Measurements from ENCODE around the gene BABAM2.

BABAM2 gene

DNA sequence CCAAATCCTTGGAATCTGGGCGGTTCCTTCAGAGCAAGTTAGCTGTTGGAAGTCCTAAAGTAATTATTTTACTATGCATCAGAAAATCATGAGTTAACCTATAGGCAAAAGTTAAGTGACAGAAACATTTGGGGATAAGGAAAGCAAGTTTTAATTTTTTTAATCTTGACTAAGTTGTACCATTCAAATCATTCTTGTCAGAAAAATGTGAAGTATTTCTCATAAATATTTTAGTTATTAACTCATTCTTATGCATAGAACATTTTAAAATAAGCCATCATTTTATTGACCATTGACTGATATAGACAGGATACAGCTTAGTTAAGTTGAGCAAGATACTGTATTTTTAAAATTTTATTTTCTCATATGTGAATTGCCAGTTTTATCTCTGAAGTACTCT is 403.9 kb downstream of the BABAM2 start:
- no peak for DNase-seq

DNA sequence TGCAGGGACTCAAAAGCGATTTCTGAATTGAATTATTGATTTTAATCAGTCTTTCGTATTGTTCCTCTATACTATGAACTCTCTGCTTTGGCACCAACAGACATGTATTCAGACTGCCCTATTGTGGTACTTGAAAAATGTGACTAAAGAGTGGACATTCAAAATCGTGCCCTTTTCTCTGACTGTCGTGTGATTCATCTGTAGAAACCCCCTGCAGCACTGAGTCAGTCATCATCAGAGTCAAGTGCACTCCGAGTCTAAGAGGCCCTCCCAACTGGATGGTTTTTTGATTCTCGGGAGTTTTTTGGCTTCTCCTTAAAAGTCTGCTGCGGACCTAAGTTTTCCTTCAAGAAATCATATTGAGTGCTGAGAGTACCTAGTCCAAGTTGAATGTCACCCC is 405.7 kb downstream of the BABAM2 start:
- DNase-seq = no peak

DNA sequence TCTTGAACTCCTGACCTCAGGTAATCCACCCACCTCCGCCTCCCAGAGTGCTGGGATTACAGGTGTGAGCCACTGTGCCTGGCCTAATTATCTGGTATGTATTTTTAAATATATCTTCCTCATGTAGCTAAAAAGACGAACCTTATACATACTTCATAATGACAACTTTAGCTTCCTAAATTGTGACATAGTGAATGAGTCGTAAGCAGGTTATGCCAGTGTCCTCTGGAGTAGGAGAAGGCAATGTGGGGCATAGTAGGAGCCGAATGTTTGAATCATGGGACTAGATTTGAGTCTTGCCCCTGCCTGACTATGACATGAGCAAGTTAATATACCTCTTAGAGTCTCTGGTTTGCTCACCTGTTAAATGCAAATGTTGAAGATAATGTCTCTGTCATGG is 406.4 kb downstream of the BABAM2 start:
- DNase-seq = no peak

DNA sequence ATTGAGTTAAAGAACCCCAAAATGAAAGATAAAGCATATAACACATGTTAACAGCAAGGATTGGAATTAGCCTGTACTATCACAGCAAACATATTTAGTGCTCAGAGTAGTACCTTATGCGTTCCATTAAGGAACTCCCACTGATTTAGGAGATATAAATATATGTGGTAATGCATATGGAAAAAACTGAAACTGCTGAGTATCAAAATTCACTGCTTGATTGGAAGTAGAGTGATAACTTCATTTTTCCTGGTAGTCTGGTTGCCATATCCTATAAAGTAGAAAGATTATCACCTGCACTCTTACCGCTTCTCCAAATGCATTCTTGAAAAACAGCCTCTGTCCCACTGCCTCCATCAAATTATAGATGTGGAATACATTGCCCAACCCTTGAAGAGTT is 407.0 kb downstream of the BABAM2 start:
- DNase-seq = no peak

DNA sequence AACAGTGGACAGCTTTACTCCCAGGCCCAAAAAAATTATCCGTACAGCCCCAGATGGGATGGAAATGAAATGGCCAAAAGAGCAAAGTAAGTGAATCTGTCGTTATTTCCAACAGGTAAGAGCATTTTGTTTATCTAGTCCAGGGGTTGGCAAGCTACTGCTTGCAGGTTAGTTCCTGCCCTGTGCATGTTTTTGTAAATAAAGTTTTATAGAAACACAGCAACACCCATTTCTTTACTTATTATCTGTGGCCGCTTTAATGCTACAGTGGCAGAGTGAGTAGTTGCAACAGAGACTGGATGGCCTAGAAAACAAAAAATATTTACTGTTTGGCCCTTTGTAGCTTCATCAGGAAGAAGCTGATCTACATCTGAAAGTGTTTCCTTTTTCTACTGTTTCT is 407.9 kb downstream of the BABAM2 start:
- DNase-seq = no peak

DNA sequence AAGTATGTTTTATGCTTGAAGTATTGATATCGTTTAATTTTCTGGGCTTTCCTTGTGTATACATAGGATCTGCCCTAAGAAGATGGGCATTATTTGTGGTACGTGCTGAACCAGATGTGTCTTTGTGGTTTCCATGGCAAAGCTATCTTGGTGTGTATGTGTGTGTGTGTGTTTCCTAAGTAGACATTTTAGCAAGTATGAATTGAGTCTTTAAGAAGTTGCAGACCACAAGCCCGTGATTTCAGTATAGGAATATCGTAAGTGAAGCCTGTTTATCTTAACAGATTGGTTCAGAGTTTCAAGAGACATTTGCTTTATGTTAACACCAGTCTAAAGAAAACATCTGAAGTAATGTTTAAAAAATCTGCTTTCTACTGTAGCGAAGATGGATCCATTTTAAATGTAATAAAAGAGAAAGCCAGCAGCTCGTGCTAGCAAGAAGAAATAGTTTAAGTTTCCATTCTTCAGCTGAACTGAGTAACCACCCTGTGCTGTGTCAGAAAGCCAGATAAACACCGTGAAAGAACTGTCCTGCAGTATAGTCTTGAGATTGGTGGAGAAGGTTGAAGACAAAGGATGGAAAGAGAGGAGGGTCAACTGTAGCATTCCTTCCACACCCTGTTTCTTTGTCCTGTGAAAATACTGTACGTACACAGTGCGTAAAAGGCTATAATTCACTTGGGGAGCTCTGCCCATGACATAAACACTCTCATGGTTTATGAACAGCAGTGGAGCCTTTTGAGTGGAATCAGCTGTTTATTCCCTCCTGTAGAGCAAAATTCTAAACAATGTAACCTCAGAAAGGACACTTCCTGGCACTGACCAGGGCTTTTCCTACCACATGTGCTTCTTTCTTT is 410.2 kb downstream of the BABAM2 start:
- DNase-seq = no peak

DNA sequence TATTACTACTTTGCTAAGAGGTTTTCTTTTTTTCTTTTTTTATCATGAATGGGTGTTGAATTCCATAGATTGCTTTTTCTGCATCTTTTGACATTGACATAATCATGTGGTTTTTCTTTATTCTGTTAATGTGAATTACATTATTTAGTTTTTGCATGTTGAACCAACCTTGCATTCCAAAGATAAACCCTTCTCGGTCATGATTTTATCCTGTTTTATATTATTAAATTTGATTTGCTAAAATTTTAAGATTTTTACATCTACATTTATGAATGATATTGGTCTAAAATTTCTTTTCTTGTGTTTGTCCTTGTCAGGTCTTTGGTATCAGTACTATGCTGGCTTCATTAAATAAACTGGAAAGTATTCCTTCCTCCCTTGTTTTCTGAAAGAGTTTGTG is 414.7 kb downstream of the BABAM2 start:
- no peak for DNase-seq

DNA sequence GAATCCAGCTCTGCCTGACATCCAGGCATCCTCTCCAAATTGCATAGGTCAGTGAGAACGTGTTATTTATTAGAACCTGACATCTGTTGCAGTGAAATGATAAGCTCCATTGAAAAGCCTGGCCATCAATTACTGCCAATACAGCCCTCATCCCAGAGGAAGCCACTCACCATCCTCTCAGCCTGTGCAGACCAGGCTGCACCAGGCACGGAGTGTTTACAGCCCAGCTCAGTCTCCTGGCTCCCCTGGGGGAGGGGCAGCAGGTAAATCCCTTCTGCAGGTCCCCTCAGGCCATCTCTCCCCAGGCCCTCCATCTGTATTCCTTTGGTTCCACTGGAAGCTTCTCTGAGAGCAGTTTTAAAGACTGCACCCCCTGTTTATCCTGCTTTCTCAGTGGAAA is 419.6 kb downstream of the BABAM2 start:
- no peak for DNase-seq

DNA sequence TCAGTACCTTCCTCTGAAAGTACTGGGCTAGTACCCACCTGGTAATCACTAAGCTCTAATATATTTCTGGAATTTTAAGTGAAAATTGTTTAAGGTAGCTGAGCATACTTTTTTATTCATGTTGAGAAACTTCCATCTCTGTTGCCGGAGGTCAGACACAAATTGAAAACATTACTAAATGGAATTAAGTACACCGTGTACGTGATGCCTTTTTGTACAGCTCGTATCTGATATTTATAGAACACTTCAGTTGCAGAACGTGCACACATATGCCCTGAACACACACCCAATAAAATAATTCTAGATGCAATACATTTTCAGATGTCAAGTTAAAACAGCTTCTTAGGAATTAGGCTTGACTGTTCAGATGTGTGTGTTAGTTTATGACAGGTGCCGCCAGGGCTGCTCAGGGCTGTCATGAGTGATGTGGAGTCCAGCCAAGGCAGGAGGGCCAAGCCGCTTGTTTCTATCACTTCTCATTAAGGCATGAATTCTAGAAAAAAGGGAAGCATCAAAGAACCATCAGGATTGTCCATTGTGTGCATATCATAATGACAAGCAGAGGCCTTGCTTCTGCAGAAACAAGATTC is 421.2 kb downstream of the BABAM2 start:
- no peak for DNase-seq

DNA sequence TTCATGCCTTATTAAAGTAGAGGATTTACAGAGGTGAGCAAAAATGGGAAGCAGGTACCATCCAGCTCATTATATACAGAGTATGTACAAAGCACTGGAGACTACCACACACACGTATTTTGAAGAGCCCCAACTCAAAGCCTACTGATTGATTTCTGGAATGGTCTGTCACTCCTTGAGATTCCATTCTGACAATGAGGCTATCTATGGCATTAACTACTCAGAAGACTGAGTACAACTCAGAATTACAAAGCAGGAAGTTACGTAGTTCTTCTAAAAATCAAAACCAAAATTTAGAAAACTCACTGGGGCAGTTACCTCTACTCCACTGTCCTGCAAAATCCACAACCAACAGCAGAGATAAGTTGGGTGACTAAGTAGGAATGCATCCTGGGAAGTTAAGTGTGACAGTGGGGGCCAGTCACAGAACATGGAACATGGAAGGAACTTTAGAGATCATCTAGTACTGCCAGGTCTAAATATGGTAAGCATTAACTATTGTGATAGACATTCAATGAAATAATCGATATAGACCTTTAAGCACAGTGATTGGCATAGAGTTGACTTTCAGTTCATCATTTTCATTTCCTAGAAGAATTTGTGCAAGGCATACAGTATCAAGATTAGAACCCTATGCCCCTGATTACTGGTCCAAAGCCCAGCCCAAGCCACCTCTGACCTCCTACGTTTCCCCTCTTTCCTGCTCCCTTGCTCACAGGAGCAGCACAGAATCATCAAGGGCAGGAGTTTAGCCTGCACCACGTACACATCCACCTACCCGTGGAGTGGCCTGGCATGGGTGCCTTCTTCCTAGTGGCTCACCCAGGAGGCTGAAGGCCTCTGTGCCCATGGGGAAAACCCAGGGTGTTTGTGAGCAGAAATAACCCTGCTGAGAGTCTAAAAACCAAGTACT is 422.0 kb downstream of the BABAM2 start:
- no peak for DNase-seq

DNA sequence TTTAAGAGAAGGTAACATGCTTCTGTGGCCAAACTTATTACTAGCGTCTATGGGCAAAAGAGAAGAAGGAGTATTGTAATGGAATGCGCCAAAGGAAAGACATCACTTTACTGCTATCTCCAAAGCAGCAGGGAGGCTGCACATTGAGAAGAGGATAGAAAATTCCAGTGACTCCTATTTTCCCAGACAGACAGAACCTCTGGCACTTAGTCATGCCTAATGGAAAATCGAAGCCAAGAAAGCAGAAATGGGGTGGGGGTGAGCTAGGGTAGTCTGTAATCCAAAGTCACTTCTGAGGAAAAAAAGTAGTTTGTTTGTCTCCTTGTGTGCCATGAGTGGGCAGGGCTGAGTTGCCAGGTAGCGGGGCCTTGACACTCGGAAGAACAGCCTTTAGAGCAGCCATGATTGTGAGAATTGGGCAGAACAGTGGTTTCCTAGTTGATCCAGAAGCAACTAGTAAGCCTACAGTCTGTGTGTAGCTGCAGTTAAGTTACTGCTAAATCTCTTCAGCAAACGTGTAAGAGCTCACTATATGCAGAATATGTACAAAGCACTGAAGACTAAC is 422.8 kb downstream of the BABAM2 start:
- no peak for DNase-seq

DNA sequence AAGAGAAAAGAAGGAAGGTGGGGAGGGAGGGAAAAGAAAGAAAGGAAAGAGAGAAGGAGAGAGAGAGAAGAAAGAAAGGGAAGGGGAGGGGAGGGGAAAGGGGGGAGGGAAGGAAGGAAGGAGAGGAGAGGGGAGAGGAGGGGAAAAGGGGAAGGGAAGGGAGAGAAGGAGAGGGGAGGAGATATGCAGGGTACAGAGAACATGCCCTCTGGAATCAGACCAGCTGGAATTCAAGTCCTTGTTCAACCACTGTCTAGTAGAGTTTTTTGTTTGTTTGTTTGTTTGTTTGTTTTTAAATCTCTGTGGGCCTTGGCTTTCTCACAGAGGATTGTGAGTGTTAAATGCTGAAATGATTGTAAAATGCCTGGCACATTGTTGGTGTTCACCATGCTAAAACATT is 424.4 kb downstream of the BABAM2 start:
- no peak for DNase-seq

DNA sequence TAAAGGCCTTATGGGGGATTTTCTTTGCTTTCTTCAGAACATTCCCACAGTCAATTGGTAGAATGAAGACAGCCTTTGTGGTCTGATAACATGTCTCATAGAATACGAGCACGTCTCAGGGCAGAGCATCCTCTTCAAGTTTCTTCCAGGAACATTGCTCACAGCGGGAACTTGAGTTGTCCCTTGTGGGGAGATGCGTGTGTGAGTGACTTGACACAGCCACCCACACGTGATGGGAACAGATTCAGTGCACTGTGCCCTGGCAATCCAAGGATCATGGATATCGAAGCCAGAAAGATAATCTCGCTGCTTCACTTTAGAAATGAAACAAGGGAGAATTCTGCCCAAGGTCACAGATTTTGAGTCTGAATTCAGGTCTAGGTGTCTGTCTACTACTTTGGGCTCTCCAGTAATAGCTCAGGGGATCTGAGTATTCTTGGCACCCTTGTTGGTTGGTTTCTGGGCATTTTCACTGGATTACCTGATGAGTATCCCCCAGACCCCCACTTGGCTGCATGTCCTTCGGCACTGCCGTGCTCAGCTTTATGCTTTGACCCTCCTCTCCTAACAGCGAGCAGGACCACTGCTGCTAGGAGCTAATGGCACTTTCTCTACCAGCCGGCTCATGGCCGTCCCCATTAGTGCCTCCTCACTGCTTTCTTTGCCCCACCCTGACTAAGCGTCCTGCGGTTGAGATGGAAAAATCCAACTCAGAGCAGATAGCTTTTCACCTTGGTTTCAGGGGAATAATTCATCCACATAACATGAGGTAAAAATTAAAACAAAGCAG is 426.2 kb downstream of the BABAM2 start:
- DNase-seq = no peak

DNA sequence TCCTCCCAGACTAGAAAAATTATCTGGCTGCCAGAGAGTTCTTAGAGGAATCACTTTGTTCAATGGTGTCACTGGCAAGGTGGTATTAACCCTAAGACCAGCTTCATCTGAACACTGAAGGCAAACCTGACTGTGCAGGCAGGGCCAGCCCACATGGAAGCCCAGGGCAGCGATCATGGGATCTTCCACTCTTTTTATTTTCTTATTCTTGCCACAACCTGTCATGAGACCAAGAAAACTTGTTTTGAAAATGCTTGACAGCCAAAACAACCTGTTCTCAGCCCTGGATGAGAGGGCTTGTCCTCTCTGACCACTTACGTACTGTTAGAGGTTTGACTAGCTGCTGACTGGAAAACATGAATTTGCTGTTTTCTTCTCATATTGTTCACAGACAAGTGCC is 426.9 kb downstream of the BABAM2 start:
- no peak for DNase-seq

DNA sequence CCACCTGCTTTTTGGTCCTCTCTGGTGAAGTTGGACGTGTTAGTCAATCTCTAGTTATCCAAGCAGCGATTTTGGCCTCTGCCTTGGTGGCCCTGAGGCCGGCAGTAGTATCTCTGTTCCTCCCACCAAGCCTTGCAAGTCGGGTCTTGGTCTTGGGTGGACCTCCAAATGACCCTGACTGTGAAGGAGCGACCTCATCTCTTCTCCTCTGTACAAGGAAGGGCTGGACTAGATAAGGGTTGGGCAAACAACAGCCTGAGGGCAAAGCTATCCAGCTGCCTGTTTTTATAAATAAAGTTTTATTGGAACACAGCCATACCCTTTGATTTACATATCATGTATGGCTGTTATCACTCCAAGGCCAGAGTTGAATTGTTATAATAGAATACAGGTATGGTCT is 427.5 kb downstream of the BABAM2 start:
- no peak for DNase-seq

DNA sequence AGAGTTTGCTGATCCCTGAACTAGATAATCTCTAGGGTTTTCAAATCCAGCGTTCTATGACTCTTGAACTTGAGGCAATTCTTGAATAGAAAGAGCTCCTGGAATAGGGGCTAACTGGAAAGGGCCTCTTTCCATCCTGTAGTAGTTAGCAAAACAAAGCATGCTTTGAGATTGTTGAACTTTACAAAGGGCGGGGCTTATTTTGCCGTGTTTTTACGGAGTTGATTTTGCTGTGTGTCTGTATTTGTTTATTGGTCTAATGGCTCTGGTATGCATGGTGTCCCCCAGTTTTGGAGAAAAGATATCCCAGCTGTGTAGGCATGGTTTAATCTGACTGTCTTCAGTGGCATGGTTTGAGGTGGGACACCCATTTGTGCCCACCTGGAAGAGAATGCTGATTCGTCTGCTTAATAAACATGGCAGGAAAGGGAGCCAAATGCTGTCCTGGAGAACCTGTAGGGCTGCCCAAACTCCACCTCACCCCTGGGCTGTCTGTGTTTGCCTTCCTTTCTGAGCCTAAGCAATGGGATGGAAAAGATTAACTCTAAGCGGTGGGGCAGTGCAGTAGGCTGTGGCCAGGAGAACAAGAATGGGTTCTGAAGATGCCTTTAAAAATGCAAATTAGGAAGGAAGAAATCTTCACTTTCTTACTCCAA is 428.1 kb downstream of the BABAM2 start:
- DNase-seq = no peak

DNA sequence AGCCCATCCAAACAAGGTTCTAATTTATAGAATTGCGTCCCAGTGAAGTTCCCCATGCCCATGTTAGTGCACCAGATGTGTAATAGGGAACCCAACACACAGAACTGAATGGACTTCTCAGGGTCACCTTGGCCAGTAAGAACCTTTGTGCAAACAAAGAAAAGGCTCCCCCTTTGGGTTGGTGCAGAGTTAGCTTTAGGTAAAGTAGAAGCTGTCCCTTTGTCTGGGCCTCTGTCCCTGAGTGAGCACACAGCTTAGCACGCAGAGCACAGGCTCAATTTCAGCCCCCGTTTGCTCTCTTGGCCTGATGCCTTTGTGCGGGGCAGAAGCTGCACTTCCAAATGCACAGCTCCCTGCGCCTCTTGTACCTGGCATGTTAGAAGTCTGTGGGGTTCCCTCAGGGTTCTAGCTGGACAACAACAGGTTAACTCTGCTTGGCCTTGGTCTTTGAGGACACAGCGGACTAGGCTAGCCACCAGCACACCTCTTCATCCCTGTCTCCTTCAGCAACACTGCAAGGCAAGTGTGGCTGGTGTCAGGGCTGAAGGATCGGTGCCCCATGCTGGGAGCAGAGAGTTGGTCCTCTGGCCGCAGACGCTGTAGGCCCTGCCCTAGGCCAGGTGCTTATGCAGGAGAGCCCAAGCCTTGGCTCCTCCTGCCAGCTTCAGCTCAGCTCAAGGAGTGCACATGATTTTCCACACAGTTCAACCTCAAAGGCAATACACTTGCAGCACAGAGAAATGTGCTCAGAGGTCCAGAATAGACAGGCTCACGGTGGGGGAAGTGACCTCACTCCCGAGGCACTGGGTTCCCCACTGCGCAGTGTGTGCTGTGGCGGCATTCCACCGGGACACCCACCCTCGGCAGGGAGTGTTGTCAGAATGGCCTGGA is 428.8 kb downstream of the BABAM2 start:
- DNase-seq = no peak

DNA sequence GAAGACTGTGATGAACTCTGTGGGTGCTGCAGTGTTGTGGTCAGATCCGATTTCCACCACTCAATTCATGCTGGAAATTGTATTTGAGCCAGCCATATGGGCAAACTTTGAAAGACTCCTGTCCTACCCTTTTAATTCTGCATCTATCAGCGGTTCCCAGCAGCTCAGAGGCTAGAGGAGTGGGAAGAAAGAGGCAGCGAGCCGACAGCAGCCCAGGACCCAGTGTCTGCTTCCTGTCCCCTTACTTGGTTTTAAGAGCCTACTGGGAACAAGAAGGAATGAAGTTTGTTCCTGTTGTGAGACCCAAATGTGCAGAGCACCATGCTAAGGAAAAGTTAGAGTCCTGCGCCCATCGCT is 429.5 kb downstream of the BABAM2 start:
- no peak for DNase-seq

DNA sequence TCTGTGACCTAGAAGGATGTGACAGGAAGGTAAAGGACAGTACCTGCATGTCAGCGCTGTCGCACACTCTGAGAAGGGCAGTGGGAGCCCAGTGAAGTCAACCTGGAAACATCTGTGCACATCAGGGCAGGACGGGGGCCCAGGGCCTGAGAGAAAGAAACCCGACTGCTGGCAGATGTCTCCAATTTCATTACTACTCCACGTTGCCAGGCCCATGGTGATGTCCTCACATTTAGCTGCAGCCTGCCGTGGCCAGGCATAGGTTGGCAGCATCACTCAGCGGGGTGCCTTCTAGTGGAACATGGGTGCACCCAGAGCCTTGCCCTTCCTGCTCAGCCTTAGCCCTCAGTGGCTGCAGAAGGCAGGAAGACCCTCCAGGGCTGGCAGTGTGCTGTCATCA is 429.8 kb downstream of the BABAM2 start:
- DNase-seq = no peak

DNA sequence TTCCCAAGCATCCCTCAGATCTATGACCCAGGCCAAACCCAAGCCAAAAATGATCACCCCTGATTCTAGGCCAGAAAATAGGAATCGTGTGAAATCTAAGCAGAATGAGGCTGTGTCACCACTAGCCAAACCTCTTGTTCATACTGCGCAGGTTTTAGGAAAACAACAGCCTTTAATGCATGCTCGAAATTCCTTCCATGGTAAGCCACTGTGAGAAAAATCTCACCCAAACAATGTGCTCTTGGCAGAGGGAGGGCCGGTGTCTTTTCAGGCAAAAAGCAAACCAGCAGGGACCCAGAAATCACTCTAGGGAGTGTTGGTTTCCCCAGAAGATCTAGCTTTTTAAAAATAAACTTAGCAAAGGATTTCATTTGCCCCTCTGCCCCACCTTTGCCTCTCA is 430.9 kb downstream of the BABAM2 start:
- DNase-seq = no peak

DNA sequence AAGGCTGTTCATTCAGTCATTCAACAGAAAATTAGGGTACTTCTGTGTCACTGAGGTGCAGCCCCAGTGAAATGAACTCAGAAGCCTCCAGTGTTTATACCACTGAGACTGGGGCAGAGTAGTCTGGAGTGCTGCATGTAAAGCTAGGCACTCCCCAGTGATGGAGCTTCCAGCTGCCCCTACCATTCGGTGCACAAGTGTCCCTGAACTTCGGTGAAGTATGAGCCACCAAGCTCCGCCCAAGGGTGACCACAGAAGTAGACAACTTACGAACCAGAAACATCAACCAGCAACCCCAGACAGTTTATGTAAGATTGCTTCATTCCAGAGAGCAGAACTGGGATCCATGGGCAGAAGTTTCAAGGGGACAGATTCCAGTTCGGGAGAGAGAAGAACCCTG is 431.5 kb downstream of the BABAM2 start:
- DNase-seq = no peak
